Erythroblast (primary cell): Measurements from ENCODE around the gene ZNF516.

Source experiments
- GATA1 ChIP-seq: IDR thresholded peaks from 2 replicates; pipeline ENCODE4 v1.6.1; 2011; ENCODE audit warnings: low read depth, mild to moderate bottlenecking, control low read depth, low read length, moderate library complexity
- POLR2A ChIP-seq: IDR thresholded peaks from 2 replicates; pipeline ENCODE4 v1.6.1; 2011; ENCODE audit warnings: mild to moderate bottlenecking, low read length

DNA sequence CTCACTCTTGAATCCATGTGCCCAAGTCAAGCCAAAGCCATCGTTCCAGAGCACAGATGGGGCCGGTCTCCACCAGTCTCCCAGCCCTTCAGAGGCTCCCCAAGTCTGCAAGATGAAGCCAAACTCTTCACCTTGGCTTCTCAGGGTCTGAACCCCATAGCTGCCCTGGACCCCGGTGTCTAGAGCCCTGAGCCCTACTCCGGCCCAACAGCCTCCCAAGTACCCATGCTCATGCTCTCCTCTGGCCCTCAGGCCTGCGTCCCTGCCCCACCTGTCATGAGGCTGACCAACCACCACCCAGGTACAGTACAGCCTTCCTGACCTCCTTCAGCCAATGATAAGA, 46.0 kb downstream of the ZNF516 start:
- TF ChIP-seq POLR2A (no peak), GATA1 (no peak)
